GM23248 (cell line): ENCODE measurements around the gene FSD1L.

ENCODE experiments used
- EZH2 ChIP-seq: fragments of 200-600 bp; sonication (generic); IDR thresholded peaks from 2 replicates; pipeline ENCODE4 v1.6.1; 2018; ENCODE audit warnings: antibody characterized with exemption, mild to moderate bottlenecking; ENCODE audit not compliant: insufficient read depth, poor library complexity, severe bottlenecking
- EZH2phosphoT487 ChIP-seq: fragments of 200-600 bp; sonication (generic); IDR thresholded peaks from 2 replicates; pipeline ENCODE4 v1.6.1; 2018; ENCODE audit warnings: antibody characterized with exemption, moderate library complexity, mild to moderate bottlenecking, low read depth; ENCODE audit not compliant: insufficient read depth

DNA sequence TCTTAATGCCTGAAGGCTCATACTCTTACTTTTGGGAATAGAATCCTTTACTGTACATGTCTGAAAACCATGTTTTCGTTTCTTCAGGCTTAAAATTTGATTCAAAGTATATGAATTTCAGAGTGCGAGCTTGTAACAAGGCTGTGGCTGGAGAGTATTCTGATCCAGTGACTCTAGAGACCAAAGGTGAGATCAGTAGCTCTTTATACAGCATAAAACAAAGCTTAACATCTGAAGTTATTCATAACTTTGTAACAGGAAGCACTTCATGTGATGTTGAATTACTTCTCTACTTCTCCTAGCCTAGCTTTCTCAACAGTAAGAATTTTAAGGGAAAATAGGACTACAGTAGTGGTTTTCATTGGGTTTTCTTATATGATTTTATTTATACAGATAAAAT is 60.7 kb downstream of the FSD1L start:
- TF ChIP-seq EZH2 (no peak), EZH2phosphoT487 (no peak)
